A673 (cell line): ENCODE results near the gene HMGCL.

Experiments used
- CTCF ChIP-seq: fragments of 300-800, 200-600 bp; sonication (generic); conservative IDR thresholded peaks from 2 replicates; pipeline ENCODE4 v1.5.1; 2017; ENCODE audit warnings: low read depth, mild to moderate bottlenecking, antibody characterized with exemption, low read length, moderate library complexity, mixed read lengths
- EZH2 ChIP-seq: fragments of 200-600 bp; sonication (generic); IDR thresholded peaks from 2 replicates; pipeline ENCODE4 v1.6.1; 2017; ENCODE audit warnings: borderline replicate concordance, low read depth, mild to moderate bottlenecking, mixed read lengths, antibody characterized with exemption, low read length; ENCODE audit not compliant: poor library complexity, severe bottlenecking

GRCh38 chr1:23825076-23825761 lies at the start of gene HMGCL:
- TF ChIP-seq CTCF: no peak
- no peak for TF ChIP-seq EZH2
